Activated gamma-delta T cell treated with Interleukin-2 at 50 U/mL for 16 hours (primary cell): ENCODE data around the gene KLHL5.

ENCODE experiments used
- DNase-seq: peaks from one replicate; pipeline ENCODE4 v3.0.0-alpha.2; 2020

Gene KLHL5

GRCh38 chr4:39044956-39045826 is 16.8 kb upstream of the KLHL5 start:
- peak; percentile 30 for DNase-seq

DNA sequence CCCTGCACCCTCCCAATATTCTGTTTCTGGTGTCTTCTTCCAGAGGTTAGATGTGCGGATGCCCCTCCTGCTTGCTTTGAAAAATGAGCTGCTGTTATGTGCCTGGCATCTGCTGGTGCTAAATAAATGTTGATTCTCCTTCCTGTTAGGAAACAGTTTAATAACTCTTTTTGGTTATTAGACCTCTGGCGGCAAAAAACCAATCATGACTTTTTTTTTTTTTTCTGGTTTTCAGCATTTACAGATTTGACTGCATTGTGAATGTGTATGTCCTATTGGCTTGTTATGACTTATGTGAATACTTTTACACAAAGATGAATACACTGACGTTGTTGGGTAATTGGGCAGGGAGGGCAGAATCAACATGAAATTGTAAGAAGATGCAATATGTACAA is 16.2 kb upstream of the KLHL5 start:
- DNase-seq = no peak

DNA sequence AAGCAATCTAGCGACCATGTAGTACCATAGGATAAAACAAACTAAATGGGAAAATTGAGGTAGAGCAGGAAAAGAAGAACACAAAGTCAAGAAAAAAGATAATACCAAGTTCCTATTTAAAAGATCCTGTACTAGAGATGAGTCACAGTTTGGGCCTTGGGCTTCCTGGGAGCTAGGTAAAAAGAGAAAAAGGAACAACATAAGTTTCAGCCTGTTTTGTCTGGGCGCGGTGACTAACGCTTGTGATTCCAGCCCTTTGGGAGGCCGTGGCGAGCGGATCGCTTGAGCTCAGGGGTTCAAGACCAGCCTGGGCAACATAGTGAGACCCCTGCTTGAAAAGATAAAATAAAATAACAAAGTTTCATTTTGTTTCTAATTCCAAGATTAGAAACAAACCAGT is 15.8 kb upstream of the KLHL5 start:
- DNase-seq = no peak

DNA sequence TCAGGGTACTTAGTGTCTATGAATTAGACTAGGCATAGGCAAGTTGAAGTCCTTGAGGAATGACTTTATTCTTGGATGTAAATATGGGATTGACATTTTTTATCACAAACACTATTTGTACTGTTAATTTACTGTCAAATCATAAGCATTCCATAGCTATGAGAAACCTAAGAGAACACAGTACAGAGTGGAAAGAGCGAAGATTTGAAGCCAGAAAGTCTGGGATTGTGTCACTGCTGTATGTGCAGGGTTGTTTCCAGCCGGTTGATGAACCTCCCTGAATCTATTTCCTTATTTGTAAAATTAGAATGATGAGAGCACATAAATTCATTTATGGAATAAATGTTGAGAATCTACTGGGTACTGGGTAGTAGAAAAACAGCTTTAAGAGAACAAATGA is 14.4 kb upstream of the KLHL5 start:
- DNase-seq = no peak

GRCh38 chr4:39048311-39048710 is 13.7 kb upstream of the KLHL5 start:
- DNase-seq = no peak

DNA sequence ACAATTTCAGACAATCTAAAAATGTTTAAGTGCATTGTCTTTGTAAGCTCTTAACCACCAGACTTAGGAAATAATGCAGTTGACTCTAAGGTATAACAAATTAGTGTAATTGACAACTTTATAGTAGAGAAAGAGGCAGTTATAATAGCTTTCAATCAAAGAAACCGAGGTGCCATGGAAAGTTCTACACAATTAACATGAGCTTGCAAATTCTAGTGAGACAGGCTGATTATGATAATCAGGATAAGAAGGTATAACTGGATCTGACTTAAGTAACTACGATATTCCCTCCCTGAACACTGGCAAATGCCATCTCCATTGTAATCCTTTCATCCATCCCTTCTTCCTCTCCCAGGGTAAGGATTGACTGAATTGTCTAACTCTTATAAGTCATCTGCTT is 11.4 kb upstream of the KLHL5 start:
- DNase-seq = no peak

DNA sequence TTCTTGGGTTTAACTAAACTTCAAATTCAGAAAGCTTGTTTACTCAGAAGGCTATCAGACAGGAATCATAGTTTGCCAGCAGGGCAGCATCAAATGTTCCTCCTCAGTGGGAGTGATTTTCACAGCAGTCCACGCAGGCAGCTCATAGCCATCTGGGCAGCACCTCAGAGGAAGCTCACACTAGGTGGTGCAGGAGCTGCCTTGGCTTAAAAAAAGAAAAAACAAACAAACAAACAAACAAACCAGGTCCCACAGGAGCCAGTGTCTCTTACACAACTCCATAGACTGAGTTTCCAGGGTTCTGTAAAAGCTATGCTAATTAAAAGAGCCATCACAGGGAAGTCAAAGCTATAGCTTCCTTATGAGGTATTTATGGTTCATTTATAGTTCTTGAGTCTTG is 10.5 kb upstream of the KLHL5 start:
- no peak for DNase-seq

DNA sequence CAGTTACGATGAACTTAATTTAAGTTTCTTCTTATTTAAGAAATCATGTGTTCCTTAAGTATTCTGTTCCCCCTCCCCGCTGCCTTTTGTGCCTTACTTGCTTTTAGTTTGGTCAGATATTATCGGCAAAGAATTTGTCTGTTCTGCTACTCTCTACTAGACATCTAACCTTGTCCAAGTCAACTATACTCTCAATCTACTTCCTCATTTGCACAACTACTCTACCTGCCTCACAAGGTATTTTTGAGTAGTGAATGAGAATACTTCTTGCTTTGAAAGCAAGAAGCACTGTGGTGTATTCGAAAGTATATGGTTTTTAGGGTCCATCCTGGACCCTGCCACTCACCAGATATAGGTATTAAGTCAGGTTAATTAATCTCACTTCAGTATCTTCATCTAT is 8.0 kb upstream of the KLHL5 start:
- DNase-seq = no peak

GRCh38 chr4:39054497-39054896 is 7.5 kb upstream of the KLHL5 start:
- no peak for DNase-seq

- DNase-seq = no peak
Measured at GRCh38 chr4:39056023-39056422, 6.0 kb upstream of the KLHL5 start.

DNA sequence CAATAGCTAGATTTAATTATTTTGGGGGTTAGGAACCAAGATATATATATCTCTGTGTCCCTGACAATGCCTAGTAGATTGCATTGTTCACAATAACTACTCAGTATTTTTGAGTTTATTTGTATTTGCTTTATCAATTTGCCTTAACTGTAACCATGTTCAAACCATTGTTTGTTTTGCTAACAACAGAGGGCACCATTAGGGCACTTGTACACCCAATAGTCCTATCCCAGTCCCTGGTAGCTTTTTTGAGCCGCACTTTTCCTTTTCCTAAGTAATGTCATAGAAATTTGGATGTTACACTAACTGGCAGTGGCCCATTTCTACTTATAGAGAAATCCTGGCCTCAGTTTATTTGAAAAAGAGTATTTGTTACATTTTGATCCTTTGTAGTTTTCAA is 575 bp upstream of the KLHL5 start:
- no peak for DNase-seq

DNA sequence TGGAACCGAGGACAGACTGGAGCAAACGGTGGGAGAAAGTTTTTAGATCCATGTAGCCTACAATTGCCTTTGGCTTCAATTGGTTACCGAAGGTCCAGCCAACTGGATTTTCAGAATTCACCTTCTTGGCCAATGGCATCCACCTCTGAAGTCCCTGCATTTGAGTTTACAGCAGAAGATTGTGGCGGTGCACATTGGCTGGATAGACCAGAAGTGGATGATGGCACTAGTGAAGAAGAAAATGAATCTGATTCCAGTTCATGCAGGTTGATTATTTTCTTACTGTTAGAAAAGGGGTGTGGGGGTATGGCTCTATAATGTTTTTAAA is 702 bp downstream of the KLHL5 start:
- no peak for DNase-seq

DNA sequence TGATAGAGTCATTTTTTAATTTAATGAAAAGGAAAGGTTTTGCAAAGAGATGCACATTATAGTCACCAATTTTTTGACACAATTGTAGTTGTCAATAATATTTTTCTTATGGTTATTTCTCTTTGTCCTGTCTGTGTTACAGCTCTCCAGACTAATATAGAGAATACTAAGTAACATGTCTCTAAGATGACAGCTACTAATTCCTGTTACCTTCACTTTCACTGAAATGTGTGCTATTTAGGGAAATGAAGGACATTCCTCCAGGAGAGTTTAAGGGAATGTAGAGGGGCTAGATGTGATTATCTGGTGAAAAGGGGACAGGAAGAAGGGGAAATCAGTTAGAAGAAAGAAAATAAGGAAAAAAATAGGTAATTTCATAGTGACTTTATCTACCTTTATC is 1.4 kb downstream of the KLHL5 start:
- no peak for DNase-seq

DNA sequence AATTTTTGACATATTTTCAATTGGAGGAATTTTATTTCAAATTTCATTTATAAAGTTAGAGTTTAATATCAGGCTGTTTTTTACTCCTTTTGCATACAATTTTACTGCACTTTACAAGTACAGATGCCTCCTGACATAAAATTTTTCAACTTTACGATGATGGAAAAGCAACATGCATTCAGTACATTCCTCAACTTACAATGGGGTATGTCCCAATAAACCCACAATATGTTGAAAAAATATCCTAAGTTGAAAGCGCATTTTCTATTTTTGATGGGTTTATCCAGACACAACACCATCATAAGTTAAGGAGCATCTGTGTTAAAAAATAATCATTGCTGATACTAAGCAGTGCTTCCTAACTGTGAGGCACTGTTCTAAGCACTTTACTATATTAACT is 4.3 kb downstream of the KLHL5 start:
- DNase-seq = no peak

DNA sequence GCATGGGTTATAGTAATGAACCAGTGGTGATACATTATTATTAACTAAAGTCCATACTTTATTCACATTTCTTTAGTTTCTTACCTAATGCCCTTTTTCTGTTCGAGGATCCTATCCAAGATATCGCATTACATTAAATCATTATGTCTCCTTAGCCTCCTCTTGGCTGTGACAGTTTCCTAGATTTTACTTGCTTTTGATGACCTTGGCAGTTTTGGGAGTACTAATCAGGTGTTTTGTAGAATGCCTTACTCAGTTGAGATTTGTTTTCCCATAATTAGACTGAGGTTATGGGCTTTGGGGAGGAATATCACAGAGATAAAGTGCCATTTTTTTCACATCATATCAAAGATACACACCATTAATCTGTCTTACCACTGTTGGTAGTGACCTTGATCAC is 5.0 kb downstream of the KLHL5 start:
- DNase-seq = no peak

GRCh38 chr4:39067451-39067850 is 5.4 kb downstream of the KLHL5 start:
- DNase-seq = no peak

DNA sequence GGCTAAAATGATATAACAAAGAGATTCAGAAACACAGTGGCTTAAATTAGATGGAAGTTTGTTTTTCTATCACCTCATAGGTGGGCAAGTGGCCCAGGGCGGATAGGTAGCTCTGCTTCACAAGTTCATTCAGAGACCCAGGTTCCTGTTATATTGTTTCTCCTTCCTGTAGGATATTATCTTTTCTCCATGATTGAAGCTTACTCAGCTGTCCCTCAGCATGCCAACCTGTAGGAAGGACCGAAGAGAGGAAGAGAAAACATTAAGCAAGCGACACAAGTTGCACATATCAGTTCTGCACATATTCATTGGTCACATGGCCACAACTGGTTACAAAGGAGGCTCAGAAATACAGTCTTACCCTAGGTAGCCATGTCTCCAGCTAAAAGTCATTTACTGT is 6.9 kb downstream of the KLHL5 start:
- DNase-seq = no peak

GRCh38 chr4:39078829-39079228 is 16.8 kb downstream of the KLHL5 start:
- DNase-seq = no peak

DNA sequence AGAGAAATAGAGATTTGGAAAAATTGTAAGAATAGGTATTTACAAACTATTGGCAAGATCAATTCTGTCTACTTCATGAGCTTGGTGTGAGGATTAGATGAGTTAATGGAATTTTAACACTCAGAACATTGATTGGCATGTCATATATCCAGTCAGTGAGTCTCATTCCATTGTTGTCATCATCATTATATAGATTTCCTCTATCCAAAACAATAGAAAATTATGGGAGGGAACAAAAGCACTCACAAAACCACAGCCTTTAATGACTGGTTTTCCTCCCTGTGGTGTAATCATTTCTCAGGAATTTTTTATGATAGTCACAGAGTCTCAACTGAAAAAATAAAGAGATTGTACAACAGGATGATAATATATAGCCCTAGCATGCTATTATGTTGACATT is 21.1 kb downstream of the KLHL5 start:
- DNase-seq = no peak

DNA sequence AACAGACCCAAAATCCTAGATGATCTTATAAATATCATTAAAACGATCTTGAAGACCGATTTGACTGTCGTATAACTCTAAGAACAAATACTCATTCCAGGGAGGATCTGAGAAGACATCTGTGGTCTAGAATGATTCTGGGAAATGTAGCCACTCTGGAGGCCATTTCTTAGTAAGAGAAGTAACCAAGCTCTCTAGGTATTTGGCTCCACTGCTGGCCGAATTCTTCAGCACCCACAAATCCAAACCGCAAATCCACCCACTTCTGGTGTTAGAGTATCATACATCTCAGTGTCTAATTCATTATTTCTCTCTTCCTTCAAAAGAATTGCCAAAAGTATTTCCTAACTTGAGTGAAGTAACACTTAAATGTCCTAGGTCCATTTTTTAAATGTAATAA is 23.9 kb downstream of the KLHL5 start:
- no peak for DNase-seq

- DNase-seq = no peak
Measured at GRCh38 chr4:39096847-39097246, 34.8 kb downstream of the KLHL5 start.

- DNase-seq = no peak
Measured at GRCh38 chr4:39097290-39097689, 35.3 kb downstream of the KLHL5 start.

DNA sequence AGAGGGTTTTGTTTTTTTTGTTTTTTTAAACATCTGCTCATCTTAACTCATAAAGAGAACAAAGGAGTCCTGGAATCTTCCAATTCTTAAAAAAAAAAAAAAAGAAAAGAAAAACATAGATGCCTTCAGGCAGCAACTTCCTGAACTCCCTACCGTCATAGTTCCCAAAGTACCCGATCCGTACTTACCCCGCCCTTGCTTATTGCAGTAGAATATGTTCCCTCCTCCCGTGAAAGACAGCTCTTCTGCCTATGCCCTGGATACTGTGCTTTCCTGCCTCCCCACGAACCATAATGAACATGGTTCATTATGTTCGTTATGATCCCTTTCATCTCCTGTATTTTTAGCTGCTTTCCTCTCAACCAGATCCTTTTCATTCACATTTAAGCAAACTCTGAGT is 40.3 kb downstream of the KLHL5 start:
- no peak for DNase-seq

- DNase-seq = no peak
Measured at GRCh38 chr4:39103291-39103690, 41.3 kb downstream of the KLHL5 start.

GRCh38 chr4:39104255-39104654 is 42.2 kb downstream of the KLHL5 start:
- DNase-seq = no peak

- DNase-seq = no peak
Measured at GRCh38 chr4:39106011-39106410, 44.0 kb downstream of the KLHL5 start.
